ENCODE measurements around the gene CCT8.

Gene CCT8

DNA sequence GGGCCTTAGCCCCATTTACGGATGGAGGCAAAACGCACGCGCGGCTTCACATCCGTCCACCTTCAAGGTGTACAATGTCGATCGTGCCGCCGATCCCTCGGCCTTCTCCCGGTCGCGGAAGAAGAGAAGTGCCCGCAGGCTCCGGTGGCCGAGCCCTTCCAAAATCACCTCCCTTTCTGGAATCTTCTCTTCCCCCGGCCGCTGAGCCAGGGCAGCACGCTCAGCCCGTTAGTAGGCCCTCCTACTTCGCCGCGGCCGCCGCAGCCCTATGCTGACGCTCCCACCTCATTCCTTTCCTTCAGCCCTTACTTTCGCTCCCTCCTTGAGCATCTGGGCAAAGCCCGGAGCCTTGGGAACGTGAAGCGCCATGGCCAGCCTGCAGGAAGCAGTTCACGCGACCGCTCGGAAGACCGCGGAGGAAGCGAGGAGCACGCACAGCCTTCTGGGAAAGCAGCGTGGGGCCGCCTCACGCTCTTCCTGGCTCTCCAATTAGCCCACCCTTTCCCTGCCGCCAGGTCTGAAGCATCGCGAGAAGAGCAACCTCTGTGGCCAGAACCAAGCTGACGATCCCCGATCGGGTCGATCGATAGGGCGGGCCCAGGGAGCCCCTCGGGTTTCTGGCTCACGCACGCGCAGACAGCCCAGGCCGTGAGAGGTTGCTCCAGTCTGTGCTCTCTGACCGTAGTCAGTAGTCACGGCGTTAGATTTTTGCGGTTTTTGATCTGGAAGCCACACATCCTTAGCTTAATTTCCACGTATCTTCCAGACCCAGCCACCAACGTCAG, at the start of gene CCT8:
TSS of gene CCT8 (minus strand) at position 427 of the 785 bp plus-strand sequence. CDS start at position 369, 58 bp downstream.
- DNase-seq (ENCODE audit: low read depth, low spot score), result peak; percentile 99

DNA sequence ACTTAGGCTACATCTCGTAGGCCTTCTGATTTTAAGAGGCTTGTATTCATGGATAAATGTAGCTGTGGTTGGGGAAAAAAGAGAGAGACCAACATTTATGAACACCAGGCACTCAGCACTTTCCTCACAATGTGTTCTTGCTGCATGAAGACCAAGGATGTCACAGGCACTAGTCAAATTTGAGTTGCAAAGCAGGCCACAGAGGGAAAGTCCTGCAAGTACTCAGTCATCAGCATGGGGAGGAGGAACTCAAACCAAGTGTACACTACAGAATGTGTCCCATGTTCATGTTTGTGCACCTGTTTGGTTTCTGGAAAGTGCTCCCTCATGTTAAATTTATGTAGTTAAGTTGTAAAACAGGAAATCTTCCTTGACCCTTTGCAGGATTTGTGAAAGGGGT, 48.3 kb upstream of the CCT8 start:
- DNase-seq (ENCODE audit: low read depth, low spot score), result no peak

GRCh38 chr21:29117372-29117955, 44.0 kb upstream of the CCT8 start:
- DNase-seq (ENCODE audit: low read depth, low spot score), result no peak

GRCh38 chr21:29115899-29116298, 42.5 kb upstream of the CCT8 start:
- no peak for DNase-seq (ENCODE audit: low read depth, low spot score)

DNA sequence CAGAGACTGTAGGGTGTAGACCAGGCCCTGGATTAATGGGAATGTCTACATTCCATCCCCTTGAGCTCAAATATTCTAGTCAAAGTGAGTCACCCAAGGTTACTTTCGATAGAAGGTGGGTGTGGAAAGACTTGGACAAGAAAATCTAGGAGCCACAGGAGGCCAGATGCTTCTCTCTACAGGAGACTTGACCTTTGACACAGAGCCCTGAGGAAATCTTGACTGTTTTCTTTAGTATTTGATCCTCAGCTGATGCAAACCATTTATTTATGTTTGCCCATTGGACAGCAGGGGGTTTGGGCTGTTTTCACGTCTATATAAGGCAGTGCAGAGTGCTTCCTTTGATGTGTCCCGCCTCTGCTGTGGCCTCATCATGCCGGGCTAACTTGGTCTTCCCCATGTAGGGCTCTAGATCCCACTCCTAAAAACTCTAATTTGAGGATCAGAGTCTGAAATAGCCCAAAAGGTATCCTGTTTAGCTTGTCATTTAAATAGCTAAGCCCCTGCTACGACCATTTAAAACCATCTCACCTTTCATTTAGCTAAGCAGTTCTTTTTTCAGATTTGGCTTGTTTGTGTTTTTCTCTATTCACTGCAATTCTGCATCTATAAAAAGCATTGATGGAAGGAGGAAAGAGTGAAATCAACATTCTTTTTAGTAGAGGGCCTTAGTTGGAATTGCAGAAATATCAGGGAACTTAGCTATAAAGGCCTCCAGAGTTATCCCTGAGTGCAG, 41.5 kb upstream of the CCT8 start:
- DNase-seq (ENCODE audit: low read depth, low spot score), result no peak

GRCh38 chr21:29105218-29105617, 31.8 kb upstream of the CCT8 start:
- no peak for DNase-seq (ENCODE audit: low read depth, low spot score)

GRCh38 chr21:29104239-29104708, 30.8 kb upstream of the CCT8 start:
- no peak for DNase-seq (ENCODE audit: low read depth, low spot score)

DNA sequence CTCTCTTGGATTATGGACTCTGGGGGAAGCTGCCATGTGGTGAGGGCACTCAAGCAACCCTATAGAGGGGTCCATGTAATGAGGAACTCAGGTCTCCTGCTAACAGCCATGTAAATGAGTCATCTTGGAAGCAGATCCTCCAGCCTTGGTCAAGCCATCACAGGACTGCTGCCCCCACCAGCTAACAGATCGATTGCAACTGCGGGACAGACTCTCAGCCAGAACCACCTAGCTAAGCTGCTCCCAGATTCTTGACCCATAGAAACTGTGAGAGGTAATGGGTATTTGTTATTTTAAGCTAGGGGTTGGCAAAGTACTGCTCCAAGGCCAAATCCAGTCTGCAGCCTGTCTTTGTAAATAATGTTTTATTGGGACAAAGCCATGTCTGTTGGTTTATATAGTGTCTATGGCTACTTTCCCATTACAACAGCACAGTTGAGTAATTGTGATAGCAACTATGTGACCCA, 29.4 kb upstream of the CCT8 start:
- no peak for DNase-seq (ENCODE audit: low read depth, low spot score)

GRCh38 chr21:29098156-29098555, 24.7 kb upstream of the CCT8 start:
- DNase-seq (ENCODE audit: low read depth, low spot score), result no peak

GRCh38 chr21:29096218-29097015, 23.0 kb upstream of the CCT8 start:
- no peak for DNase-seq (ENCODE audit: low read depth, low spot score)

DNA sequence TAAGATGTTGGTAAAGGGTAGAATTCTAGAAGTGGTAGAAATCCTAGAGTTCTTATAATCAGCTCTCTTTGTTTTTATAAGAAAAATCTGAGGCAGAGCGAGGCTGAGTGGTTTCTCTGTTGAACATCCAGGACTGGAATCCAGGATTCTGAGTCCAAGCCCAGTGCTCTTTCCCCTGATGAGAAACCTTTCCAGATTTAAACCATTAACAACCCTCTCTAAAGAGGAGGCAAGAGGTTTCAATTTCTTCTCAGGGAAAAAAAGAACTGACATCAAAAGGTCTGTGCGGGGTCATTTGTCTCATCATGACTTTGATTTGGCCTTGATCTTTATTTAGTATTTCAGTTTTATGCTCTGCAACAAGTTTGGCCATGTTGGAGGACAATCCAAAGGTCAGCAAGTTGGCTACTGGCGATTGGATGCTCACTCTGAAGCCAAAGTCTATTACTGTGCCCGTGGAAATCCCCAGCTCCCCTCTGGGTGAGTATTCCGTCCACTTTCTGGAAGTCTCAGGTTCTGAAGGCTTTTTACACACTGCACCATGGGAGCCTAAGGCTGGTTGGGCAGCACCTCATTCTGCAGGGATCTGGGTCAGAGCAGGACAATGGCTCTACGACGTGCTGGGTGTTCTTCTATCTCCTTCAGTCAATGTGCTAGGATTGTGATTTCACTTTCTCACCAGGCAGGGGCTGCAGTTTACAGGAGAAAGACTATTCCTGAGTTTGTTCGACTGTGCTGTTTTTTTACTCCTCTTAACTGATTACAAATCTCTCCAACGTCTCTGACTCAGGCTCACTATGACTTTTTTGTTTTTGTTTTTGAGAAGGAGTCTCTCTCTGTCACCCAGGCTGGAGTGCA, 18.9 kb upstream of the CCT8 start:
- no peak for DNase-seq (ENCODE audit: low read depth, low spot score)

GRCh38 chr21:29091033-29091432, 17.6 kb upstream of the CCT8 start:
- DNase-seq (ENCODE audit: low read depth, low spot score), result no peak

GRCh38 chr21:29085106-29085752, 11.8 kb upstream of the CCT8 start:
- DNase-seq (ENCODE audit: low read depth, low spot score), result no peak

DNA sequence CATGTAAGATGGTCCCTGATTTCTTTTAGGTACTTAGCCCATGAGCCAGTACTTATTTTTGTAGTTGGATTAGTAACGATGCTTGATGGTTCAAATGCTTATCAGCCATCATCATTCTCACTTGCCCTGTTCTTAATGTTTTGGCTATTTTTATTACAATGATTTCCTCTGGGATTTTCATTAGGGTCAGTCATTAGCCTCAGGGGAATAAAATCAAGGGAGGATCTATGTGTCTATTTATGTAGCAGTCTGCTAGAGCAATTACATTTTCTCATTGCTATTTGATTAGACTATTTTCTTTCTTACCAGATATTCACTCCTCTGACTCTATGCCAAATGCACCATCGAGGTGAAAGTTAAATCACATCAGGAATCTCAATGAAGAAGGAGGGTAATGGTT, 10.9 kb upstream of the CCT8 start:
- no peak for DNase-seq (ENCODE audit: low read depth, low spot score)

- DNase-seq (ENCODE audit: low read depth, low spot score), result no peak
Observed at GRCh38 chr21:29083306-29083705, 9.9 kb upstream of the CCT8 start.

DNA sequence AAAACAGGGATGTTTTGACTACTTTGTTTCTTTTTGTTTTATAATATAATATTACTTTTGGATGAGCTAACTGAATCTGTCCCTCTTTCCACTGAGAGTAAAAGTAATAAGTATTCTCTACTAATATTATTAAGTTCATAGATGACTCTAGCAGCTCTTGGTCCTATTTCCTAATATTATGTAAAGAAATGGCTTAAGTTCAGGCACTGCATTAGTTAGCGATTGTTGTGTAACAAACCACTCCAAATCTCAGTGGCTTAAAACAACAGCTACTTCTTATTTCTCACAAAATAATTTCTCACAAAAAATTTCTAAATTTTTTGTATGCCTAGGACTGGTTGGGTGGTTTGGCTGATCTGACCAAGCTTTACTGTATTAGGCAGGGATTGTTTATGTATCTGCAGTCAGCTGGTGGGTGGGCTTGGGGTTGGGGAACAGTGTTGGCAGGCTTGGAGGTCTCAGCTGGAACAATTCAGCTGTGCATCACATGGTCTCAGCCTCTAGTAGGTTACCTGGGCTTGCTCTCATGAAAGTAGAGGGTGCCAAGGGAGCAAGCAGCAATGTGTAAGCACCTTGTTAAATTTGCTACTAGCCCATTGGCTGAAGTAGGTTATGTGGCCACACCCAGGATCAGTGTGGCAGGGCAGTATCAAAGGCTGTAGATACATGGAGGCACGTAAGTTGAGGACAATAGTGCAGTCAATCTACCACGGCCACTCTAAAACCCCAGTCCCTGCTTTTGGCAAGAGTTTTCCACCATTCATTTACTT, 8.8 kb upstream of the CCT8 start:
- DNase-seq (ENCODE audit: low read depth, low spot score), result no peak

DNA sequence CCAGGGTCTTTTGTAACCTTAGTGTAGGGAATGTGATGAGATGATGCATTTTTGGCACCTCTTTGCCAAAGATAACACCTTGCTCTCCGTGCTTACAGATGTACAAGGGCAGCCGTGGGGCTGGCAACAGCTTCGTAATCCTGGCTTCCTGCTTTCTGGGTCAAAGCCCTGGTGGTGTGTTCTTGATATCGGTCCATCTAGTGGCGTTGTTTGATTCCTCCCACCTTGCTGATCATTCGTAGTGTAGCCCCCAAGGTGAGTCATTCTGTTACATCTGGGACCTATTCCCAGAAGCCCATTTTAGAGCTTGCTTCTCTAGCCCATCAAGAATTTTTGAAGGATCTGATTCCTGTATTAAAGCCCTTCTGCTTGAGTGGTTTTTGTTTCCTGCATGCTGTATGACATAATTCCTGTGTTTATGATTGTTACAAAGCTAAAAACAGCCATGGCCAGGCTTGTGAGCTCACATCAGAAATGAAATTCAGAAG, 7.0 kb upstream of the CCT8 start:
- no peak for DNase-seq (ENCODE audit: low read depth, low spot score)

DNA sequence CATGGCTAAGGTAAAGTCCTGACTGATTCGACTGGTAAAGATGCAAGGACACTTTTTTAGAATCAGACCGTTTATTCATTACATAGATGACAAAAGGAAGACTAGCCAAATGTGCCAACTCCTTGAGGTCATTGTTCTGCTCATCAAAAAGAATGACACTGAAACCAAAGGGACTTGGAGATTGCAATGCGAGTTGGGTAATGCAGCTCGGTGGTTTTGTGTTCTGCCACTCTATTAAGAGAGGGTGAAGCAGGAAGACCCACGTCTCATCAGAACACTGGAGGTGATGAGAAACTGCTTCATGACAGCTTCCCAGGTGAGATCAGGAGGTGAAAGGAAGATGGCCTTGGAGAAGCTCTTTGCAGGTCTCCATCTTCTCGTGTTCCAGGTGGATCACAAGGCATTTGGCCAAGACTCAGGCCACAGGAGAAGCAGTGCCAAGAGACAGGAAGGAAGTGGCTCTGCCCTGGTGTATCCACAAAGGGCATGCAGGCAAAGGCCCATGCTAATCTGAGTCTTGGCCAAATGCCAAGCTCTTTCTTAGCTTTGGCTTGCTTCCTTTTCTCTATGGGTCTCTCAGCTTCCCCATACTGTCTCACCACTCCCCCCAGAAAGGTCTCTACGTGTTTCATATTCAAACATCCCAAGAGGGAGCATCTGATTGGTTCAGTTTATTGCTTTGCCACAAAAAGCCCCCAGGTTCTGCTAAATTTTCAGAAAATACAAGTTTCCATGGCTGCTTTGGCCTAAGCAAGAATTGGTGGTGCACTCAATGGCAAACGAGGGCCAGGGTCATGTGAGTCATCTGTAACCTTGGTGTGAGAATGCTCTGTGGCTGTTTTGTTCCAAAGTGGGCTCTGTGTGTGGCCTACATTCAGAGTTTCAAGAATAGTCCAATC, 5.7 kb upstream of the CCT8 start:
- no peak for DNase-seq (ENCODE audit: low read depth, low spot score)

All from activated CD4-positive, CD25-positive, alpha-beta regulatory T cell treated with anti-CD3 and anti-CD28 coated beads, Interleukin-2, amount 50 U/mL, for 16 hours (primary cell).